ENCODE measurements around the gene HSF2BP.
"Not testable (repeated sequence)": the region's sequence is repeated elsewhere in the genome, so short reads cannot be mapped to it uniquely, and the experiment has no call there.

GRCh38 chr21:43514834-43515233 is 144.5 kb downstream of the HSF2BP start:
- TF ChIP-seq POLR2AphosphoS5 (IDR thresholded peaks at IDR 0.05; ENCODE audit: low read depth); CTCF (IDR thresholded peaks at IDR 0.05; ENCODE audit: insufficient read depth, low read length); SPI1 (IDR thresholded peaks at IDR 0.05; ENCODE audit: borderline replicate concordance, low read depth); GABPA (IDR thresholded peaks at IDR 0.05; ENCODE audit: low read depth); REST (IDR thresholded peaks at IDR 0.05; ENCODE audit: insufficient replicate concordance, low read depth): not testable (repeated sequence)

Data from HL-60 (cell line).